Right atrium auricular region (tissue), 2 donors: ENCODE measurements around the gene PKD1L1. TPM values are rescaled to one million over a fixed set of nuclear protein-coding genes. Genes with fewer than 3 reads are reported as not detected.

Experiments used
- DNase-seq: peaks from one replicate; pipeline ENCODE4 v3.0.0-alpha.2; 2019; ENCODE audit warnings: low spot score
- H3K27ac ChIP-seq, 2 donors: fragments of 200-600 bp; sonication (generic); 1 replicate in 1 of 2; 2 replicates in 1 of 2; pipeline ENCODE4 v1.5.1; 2016 to 2019
- H3K27me3 ChIP-seq, 2 donors: fragments of 200-600 bp; sonication (generic); one replicate each; pipeline versions ENCODE4 v1.5.1 to v1.6.0; 2017 to 2019
- H3K36me3 ChIP-seq: fragments of 200-600 bp; sonication (generic); one replicate; pipeline ENCODE4 v1.5.1; 2016
- H3K4me1 ChIP-seq, 2 donors: fragments of 200-600 bp; sonication (generic); one replicate each; pipeline versions ENCODE4 v1.5.1 to v1.6.0; 2017 to 2019
- H3K4me3 ChIP-seq, 2 donors: fragments of 200-600 bp; sonication (generic); 1 replicate in 1 of 2; 2 replicates in 1 of 2; pipeline ENCODE4 v1.5.1; 2017 to 2019; ENCODE audit warnings: mild to moderate bottlenecking in 1 of 2, moderate library complexity in 1 of 2
- H3K9me3 ChIP-seq, 2 donors: fragments of 200-600 bp; sonication (generic); one replicate each; pipeline ENCODE4 v1.5.1; 2019
- total RNA-seq, 2 donors: library from RNA; depleted of rRNA; stranded (reverse); fragments of >200 nt; gene quantifications; one replicate each; pipeline ENCODE4 v1.1.0, GENCODE V29; 2016
- TF ChIP-seq, protein P1 (sequence below), 2 donors: fragments of 200-600 bp; sonication (generic); IDR thresholded peaks; one replicate each; pipeline ENCODE4 v1.5.1; 2019; ENCODE audit warnings: antibody characterized with exemption in 2 of 2

Gene PKD1L1
- total RNA-seq, 2 donors from 2014 or later, result 0.98 to 1.1 TPM

DNA sequence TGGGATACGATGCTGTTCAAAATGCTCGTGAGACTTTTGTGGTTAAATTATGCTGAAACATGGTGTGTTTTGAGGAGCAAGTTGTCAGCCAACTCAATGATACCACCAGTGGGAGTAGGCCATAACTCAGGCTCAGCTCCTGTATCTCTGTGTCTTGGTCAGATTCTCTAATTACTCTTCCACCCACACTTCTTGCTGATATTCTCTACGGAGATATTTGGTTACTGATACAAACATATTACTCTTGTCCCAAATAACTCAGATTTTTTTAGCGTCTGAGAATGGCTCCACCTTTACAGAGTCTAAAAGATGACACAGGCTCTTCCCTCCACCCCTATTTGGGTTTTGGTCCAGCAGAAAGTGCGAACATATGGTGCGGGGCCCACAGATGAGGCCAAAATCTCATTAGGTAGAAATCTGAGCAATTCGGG, 168.9 kb downstream of the PKD1L1 start:
- Histone ChIP-seq H3K9me3 (no peaks in the 10 kb centered on the region), H3K27ac (no peak overlapping the region), H3K4me3 (no peak overlapping the region), H3K36me3 (no peaks in the 10 kb centered on the region), H3K27me3 (no peaks in the 10 kb centered on the region), H3K4me1 (peaks cover 0 to 5% of the 10 kb centered on the region in 2 donors)
- TF ChIP-seq, protein P1, sequence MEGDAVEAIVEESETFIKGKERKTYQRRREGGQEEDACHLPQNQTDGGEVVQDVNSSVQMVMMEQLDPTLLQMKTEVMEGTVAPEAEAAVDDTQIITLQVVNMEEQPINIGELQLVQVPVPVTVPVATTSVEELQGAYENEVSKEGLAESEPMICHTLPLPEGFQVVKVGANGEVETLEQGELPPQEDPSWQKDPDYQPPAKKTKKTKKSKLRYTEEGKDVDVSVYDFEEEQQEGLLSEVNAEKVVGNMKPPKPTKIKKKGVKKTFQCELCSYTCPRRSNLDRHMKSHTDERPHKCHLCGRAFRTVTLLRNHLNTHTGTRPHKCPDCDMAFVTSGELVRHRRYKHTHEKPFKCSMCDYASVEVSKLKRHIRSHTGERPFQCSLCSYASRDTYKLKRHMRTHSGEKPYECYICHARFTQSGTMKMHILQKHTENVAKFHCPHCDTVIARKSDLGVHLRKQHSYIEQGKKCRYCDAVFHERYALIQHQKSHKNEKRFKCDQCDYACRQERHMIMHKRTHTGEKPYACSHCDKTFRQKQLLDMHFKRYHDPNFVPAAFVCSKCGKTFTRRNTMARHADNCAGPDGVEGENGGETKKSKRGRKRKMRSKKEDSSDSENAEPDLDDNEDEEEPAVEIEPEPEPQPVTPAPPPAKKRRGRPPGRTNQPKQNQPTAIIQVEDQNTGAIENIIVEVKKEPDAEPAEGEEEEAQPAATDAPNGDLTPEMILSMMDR (IDR thresholded peaks at IDR 0.05), result no peak
- no peak for DNase-seq

DNA sequence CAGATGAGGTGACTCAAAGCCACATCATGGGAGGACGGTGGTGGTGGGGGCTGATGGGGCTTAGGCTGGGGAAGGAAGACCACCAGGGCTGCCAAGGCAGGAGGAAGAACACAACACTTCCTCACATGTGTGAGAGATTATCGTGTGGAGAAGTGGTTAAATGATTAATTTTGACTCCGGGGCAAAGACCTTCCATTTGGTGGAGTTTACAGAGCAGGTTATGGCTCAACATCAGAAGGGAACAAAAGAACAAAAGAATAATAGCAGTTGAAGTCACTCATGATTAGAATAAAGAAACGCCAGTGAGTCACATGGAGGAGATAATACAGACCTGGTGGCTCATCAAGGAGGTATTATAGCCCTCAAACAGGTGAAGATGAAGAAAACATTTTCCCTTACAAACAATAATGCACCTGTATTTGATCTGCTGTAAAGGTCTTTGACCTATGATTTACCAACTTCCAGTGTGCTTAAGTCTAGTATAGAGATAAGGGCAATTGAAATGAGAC, 170.1 kb downstream of the PKD1L1 start:
- Histone ChIP-seq H3K9me3 (no peaks in the 10 kb centered on the region), H3K4me3 (no peak overlapping the region), H3K4me1 (no peaks in the 10 kb centered on the region), H3K27ac (no peak overlapping the region), H3K36me3 (no peaks in the 10 kb centered on the region), H3K27me3 (no peaks in the 10 kb centered on the region)
- DNase-seq, result no peak
- TF ChIP-seq, protein P1 (IDR thresholded peaks at IDR 0.05), result no peak

DNA sequence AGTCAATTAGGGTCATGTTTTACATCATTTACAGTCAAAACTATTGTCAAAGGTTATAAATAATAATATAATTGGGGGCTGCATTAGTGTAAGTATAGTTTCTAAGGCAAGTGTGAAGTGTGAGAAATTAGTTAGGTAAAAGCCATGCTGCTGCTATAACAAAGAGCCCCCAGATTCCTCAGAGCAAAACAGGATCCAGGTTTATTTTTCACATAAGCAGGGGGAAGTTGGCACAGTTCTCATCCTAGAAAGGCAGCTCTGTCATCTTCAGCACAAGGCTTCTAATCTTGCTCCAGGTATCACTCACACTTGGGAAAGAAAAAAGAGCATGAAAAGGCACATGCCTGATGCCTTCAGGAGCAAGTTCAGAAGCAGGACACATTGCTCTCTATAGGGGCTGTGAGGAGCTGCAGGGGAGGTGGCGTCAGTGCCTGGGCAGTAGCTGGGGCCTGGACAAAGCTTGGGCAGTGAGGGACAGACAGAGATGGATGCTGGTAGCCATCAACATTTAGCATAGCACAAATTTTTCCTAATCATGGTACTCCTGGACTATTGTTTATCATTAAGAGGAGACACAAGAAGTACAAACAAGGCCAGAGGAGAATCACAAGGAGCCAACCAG, 170.6 kb downstream of the PKD1L1 start:
- TF ChIP-seq, protein P1 (IDR thresholded peaks at IDR 0.05), result no peak
- H3K27me3 ChIP-seq, result no peaks in the 10 kb centered on the region

DNA sequence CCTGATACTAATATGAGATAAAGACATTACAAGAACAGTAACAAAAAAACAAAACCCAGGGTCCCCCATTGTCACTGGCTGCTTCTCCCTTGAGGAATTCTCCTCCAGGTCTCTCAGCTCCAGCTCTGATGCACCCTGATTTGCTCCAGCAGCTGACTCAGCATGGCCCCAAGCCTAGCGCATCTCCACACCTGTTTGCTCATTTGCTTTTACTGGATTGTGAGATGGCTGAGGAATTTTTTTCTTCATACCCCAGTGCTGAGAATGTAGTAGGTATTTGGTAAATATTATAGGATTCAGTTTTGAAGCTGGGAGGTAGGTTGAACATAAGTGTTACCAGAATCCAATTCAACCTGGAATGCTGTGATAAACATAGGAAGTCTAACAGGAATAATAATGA, 171.9 kb downstream of the PKD1L1 start:
- TF ChIP-seq, protein P1 (IDR thresholded peaks at IDR 0.05), result no peak
- H3K36me3 ChIP-seq, result no peaks in the 10 kb centered on the region
- DNase-seq, result no peak
- H3K4me1 ChIP-seq, result no peaks in the 10 kb centered on the region
- no peak overlapping the region for H3K4me3 ChIP-seq
- H3K9me3 ChIP-seq, result no peaks in the 10 kb centered on the region
- H3K27ac ChIP-seq, result no peak overlapping the region
- no peaks in the 10 kb centered on the region for H3K27me3 ChIP-seq

More for the DNA sequence above, 170.6 kb downstream of the PKD1L1 start:
- no peaks in the 10 kb centered on the region for H3K36me3 ChIP-seq
- H3K4me3 ChIP-seq, result no peak overlapping the region
- H3K9me3 ChIP-seq, result no peaks in the 10 kb centered on the region
- no peak for DNase-seq
- no peak overlapping the region for H3K27ac ChIP-seq
- H3K4me1 ChIP-seq, result no peaks in the 10 kb centered on the region

DNA sequence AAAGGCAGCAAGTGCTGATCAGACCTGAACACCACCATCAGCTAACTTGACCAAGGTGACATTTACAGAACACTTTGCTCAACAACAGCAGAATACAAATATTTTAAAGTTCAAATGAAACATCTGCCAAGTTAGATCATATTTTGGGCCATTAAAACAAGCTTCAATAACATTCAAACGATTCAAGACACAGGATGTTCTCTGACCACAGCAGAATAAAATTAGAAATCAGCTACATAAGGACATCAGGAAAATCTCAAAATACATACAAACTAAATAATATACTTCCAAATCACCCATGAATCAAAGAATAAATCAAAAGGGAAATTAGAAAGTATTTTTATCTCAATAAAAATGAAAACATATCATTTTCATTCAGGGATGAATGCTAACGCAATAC, 173.0 kb downstream of the PKD1L1 start:
- no peaks in the 10 kb centered on the region for H3K9me3 ChIP-seq
- no peak overlapping the region for H3K4me3 ChIP-seq
- H3K4me1 ChIP-seq, result no peaks in the 10 kb centered on the region
- no peak overlapping the region for H3K27ac ChIP-seq
- TF ChIP-seq, protein P1 (IDR thresholded peaks at IDR 0.05), result no peak
- no peak for DNase-seq
- no peaks in the 10 kb centered on the region for H3K27me3 ChIP-seq
- no peaks in the 10 kb centered on the region for H3K36me3 ChIP-seq

DNA sequence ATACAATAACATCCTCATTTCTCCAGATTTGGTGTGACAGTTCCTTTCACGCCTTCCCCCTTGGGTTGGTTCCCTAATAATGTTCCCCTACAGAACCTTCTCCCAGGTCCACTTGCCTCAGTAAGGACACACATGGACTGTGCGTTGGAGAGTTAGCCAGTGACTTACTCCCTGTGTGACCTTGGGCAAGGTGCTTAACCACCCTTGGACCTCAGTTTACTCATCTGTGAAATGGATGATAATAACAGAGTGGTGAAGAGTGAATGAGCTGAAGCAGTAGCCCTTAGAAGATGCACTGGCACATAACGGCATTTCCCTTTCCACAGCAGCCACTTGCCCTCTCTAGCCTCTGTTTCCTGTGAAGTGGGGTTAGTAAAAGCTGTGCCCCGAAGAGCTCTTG, 175.8 kb downstream of the PKD1L1 start:
- TF ChIP-seq, protein P1 (IDR thresholded peaks at IDR 0.05), result no peak
- H3K4me1 ChIP-seq, result no peaks in the 10 kb centered on the region
- no peak overlapping the region for H3K4me3 ChIP-seq
- H3K36me3 ChIP-seq, result no peaks in the 10 kb centered on the region
- no peaks in the 10 kb centered on the region for H3K27me3 ChIP-seq
- no peak overlapping the region for H3K27ac ChIP-seq
- no peaks in the 10 kb centered on the region for H3K9me3 ChIP-seq
- no peak for DNase-seq
